GM19240 (cell line): ENCODE results near the gene ZC3H15.

ENCODE experiments used
- DNase-seq: peaks from one replicate; pipeline ENCODE4 v3.0.0; 2011; ENCODE audit warnings: low spot score; ENCODE audit not compliant: insufficient read length

ZC3H15 gene

DNA sequence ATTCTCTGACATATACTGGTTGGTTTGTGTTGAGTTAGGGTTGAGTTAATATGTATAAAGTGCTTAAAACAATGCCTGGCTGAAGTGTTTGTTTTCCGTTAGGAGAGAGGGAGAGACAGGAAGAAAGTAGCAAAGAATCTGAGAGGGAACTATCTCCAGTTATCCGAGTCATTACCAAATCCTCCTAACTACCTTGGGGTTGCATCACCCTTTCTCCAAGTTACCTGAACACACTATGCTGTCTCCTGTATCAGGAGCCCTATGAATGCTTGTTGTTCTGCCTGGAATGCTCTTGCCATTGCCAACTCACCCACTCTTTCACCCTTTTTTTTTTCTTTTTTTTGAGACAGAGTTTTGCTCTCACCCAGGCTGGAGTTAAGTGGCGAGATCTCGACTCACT lies 55.9 kb downstream of the ZC3H15 start:
- DNase-seq: no peak

DNA sequence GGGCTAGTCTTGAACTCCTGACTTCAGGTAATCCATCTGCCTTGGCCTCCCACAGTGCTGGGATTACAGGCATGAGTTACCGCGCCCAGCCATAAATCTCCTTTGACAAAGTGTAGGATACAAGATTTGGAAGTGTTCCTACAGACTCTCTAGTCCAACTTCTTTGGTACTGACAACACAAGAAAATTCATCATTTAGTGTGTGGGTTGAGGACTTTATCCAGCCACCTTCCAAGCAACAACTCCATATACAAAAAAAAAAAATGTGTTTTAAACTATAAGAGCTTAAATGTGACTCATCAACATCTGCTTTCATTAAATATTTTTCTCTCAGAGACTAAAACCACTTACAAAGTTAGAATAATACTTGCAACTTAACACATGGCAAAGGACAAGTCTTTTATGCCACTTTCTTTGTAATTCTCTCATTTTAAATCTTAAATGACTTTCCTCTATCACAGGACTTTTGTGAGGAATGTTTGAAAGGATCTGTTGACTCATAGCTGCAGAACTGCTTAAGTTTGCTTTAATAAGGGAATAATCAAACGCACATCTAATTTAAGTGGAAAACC lies 57.6 kb downstream of the ZC3H15 start:
- no peak for DNase-seq

GRCh38 chr2:186544255-186544675 lies 58.2 kb downstream of the ZC3H15 start:
- DNase-seq: no peak

DNA sequence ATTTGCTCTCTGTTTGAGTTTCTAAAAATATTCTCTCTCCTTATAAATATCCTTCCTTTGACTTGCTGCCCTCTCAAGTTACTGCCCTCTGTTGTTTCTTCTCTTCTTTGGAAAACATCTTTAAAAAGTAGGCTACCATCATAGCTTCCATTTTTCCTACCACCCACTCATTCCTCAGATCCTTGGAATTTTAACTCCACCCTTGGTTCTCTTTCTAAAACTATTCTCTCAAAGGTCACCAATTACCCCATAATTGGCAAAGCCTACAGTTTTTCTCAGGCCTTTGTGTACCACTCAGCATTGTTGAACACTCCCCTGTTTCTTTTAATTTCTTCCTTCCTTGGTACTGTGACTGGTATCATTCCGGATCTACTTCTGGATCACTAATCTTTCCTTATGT lies 60.8 kb downstream of the ZC3H15 start:
- DNase-seq: no peak

DNA sequence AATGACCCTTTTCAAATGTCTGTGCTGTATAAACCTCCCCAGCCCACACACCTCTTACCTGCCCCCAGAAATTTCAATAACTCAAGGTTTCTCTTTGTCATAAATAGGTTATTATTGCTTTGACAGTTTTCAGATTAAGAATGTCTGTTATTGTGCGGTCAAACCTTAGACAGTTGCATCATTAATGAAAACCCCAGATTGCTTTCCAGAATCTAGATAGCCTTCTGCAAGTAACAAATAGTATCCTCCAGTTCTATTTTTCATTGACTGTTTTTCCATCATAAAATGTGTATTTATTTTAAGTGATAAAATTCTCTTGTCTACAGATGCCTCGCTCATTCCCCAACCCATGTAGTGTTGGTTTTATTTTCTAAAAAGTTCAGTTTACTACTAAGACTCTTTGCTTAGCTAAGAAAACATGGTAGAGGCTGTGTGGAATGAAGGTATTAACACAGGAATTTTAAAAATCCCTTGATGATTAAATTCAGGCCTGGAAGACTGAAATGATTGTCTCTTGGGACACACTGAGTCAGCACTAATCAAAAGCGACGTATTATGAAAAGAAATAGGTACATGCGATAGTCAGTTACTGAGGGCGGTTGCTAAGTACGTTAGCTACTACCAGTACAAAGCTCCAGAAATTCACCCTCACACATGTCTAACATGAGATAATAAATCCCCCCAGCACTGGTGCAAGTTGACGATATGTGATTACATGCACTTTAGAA lies 65.4 kb downstream of the ZC3H15 start:
- DNase-seq: no peak

DNA sequence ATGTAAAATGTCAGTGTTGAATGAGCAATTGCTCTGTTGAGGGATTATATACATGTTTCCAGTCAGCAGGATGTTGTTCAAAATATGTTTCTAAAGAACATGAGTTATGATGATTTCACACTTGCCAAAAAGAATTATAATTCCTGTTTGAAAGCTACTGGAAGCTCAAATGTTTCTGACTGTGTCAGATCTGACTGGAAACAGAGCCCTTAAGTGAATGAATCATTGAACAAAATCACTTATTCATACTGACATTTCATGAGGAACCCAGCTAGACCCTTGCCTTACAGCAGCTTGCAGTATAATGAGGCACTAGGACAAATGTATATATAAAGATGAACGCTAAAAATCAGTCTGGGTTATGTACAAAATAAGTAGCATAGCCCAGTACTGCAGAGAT lies 68.4 kb downstream of the ZC3H15 start:
- no peak for DNase-seq

- no peak for DNase-seq
These were observed 69.0 kb downstream of the ZC3H15 start for GRCh38 chr2:186554850-186555671.

- DNase-seq: no peak
These were observed 72.6 kb downstream of the ZC3H15 start for GRCh38 chr2:186558512-186559276.
